ENCODE data around the gene F2.

Gene F2

GRCh38 chr11:46718155-46719019 lies 626 bp upstream of the F2 start:
- DNase-seq = no peak

GRCh38 chr11:46719543-46720218 lies 668 bp downstream of the F2 start:
- DNase-seq = no peak

GRCh38 chr11:46721286-46721685 lies 2.3 kb downstream of the F2 start:
- no peak for DNase-seq

- DNase-seq = no peak
Observed at GRCh38 chr11:46722566-46723358, 3.7 kb downstream of the F2 start.

DNA sequence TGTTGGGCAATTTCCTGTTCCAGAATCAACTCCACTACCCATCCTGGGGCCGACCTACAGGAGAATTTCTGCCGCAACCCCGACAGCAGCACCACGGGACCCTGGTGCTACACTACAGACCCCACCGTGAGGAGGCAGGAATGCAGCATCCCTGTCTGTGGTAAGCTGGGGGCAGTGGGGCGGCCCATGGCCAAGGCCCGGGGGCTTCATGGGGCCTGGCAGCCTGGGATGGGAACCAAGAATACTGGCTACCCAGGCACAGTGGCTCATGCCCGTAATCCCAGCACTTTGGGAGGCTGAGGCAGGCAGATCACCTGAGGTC lies 4.3 kb downstream of the F2 start:
- no peak for DNase-seq

- DNase-seq = no peak
Observed at GRCh38 chr11:46724088-46724487, 5.1 kb downstream of the F2 start.

GRCh38 chr11:46725338-46726205 lies 6.6 kb downstream of the F2 start:
- DNase-seq = no peak

DNA sequence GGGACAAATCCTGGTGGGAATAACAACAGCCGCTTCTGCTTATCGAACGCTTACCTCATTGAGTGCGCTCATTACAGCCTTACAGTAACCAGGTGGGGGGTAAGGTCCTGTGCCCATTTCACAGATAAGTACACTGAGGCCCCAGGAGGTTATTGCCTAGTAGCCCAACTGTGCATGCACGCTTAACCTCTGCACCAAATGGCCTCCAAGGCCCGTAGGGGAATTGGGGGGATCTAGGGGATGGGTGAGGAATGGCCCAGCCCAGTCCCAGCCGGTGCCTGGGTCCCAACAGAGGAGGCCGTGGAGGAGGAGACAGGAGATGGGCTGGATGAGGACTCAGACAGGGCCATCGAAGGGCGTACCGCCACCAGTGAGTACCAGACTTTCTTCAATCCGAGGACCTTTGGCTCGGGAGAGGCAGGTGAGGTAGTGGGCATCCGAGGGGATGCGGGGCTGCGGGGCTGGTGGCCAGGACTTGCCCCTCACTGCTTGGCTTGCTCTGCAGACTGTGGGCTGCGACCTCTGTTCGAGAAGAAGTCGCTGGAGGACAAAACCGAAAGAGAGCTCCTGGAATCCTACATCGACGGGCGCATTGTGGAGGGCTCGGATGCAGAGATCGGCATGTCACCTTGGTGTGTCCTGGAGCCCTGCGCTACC lies 7.3 kb downstream of the F2 start:
- no peak for DNase-seq

DNA sequence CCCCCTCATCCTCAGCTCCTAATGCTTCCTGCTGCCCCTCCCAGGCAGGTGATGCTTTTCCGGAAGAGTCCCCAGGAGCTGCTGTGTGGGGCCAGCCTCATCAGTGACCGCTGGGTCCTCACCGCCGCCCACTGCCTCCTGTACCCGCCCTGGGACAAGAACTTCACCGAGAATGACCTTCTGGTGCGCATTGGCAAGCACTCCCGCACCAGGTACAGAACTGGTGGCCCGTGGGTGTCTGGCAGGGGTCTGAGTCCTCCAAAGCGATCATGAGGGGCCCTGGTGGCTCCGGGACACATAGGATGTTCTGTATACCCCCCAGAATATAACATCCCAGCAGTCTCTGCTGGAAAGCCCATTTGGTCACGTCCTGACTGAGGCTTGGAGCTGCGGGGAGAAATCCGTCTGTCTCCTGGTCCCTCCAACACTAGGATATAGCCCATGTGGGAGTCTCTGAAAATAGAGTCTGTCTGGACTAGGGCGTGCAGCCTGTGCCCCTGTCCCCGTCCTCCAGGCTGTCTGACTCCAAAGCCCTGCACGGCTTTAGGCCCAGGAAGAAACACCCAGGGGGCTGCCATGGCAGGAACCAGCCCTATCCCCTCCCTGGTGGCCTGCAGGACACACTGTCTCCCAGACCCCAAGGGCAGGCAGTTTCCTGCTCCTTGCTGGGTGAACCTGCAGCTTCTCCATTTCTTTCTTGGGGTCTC lies 9.1 kb downstream of the F2 start:
- DNase-seq = no peak

DNA sequence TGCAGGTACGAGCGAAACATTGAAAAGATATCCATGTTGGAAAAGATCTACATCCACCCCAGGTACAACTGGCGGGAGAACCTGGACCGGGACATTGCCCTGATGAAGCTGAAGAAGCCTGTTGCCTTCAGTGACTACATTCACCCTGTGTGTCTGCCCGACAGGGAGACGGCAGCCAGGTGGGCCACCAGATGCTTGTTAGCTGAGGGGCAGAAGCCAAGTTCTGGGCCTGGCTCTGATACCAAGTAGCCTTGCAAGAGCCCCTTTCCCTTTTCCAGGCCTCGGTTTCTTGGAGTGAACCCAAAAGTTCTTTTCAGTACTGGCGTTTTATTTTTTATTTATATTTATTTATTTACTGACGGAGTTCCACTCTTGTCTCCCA lies 9.6 kb downstream of the F2 start:
- no peak for DNase-seq

DNA sequence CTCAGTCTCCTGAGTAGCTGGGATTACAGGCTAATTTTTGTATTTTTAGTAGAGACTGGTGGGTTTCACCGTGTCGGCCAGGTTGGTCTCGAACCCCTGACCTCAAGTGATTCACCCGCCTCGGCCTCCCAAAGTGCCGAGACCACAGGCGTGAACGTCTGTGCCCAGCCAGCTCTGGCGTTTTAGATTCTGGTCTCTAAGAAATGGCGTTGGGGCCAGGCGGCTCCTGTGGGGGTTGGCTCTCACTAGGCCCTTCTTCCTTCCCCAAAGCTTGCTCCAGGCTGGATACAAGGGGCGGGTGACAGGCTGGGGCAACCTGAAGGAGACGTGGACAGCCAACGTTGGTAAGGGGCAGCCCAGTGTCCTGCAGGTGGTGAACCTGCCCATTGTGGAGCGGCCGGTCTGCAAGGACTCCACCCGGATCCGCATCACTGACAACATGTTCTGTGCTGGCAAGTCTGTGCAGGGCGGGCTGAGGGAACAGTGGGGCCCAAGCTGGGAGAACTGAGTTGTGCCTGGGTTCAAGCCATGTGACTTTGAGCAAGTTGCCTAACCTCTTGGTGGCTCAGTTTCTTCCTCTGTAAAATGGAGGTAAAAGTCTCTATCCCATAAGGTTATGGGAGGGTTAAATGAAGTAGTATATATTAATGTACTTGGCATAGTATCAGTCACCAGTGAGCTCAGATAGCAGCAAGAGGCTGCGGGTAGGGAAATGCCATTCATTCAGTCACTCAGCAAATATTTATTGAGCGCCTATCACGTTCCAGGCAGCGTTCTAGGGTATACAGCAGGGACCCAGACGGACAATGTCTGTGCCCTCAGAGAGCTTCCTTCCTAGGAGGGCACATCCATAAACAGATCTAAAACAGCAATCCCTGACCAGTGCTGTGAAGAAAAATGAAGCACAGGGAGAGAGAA lies 10.4 kb downstream of the F2 start:
- DNase-seq = no peak

- no peak for DNase-seq
Observed at GRCh38 chr11:46731545-46731944, 12.5 kb downstream of the F2 start.

DNA sequence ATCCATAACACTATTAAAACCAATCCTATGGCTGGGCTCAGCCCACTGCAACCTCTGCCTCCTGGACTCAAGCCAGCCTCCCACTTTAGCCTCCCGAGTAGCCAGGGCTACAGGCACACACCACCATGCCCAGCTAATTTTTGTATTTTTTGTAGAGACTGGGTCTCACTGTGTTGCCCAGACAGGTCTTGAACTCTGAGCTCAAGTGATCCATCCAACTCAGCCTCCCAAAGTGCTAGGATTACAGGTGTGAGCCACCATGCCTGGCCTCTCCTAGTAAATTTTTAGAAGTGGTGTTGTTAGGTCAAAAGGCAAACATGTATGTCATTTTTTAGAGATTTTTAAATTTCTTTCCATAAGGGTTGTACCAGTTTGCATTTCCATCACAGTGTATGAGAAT lies 14.2 kb downstream of the F2 start:
- no peak for DNase-seq

GRCh38 chr11:46736146-46736545 lies 17.1 kb downstream of the F2 start:
- no peak for DNase-seq

DNA sequence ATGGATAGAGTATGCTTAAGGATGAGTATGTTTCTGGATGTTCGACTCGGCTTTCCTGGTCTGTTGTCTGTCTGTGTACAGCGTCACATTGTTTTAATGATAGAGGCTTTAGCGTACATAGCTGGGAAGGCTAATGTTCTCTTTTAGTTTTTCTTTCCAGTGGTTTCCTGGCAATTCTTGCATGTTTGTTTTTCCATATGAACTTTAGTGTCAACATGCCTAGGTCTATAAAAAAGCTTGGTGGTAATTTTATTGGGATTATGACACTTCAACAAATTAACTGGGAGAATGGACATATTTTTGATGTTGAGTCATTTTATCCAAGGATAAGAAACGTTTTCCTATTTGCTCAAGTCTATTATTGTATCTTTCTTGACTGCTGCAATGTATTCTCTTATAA lies 17.6 kb downstream of the F2 start:
- DNase-seq = no peak

- DNase-seq = no peak
Observed at GRCh38 chr11:46737699-46738098, 18.7 kb downstream of the F2 start.

DNA sequence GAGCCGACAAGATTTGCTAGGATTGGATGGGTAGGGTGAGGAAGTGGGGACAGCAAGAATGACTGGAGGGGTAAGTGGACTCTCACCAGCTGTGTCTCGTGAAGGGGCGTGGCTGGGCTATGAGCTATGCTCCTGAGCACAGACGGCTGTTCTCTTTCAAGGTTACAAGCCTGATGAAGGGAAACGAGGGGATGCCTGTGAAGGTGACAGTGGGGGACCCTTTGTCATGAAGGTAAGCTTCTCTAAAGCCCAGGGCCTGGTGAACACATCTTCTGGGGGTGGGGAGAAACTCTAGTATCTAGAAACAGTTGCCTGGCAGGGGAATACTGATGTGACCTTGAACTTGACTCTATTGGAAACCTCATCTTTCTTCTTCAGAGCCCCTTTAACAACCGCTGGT lies 19.9 kb downstream of the F2 start:
- no peak for DNase-seq

DNA sequence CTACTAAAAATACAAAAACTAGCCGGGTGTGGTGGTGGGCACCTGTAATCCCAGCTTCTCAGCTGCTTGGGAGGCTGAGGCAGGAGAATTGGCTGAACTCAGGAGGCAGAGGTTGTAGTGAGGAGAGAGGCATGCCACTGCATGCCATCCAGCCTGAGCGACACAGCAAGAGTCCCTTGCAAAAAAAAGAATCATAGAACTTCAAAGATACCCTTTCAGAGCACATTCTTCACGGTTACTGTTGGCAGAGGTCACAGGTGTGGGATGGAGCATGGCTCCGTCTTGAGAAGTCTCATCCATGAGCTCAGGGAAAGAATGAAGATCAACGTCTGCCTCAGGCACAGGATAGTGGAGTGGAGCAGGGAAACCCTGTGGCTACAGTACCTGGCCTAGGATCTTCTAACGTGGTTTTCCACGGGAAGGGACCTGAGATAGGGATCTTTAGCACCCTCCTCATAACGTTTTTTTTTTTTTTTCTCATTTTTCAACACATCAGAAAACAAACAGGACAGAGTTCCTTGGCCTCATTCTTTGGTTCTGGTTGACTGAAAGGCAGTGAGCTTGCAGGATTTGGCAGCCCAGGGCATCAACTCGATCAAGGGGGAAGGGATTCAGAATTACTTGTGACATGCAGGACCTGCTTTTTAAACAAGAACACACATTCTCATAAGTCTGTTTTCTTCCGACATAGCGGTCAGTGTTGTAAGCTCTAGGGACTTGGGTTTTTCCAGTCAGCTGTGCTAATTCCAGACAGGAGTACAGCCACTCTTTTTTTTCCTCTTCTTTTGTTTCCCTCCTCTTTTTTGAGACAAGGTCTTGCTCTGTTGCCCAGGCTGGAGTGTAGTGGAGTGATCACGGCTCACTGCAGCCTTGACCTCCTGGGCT lies 22.8 kb downstream of the F2 start:
- no peak for DNase-seq

- no peak for DNase-seq
Observed at GRCh38 chr11:46743043-46743442, 24.0 kb downstream of the F2 start.
